H1 (cell line): Measurements from ENCODE around the gene ZNF581. TPM values are rescaled to one million over a fixed set of nuclear protein-coding genes. Genes with fewer than 3 reads are reported as not detected.

Experiments used
- CTCF ChIA-PET: fragments of 300-600 bp; sonication (Branson Sonifier 250); formaldehyde crosslinking; loops from one replicate; lab custom pipeline; 2021; ENCODE audit not compliant: partially characterized antibody; lab: Charles Lee
- POLR2A ChIA-PET: fragments of 300-600 bp; sonication (Branson Sonifier 250); formaldehyde crosslinking; loops from one replicate; lab custom pipeline; 2021; ENCODE audit warnings: inconsistent platforms; ENCODE audit not compliant: partially characterized antibody; lab: Charles Lee
- DNase-seq, 2 experiments: peaks; one replicate each; pipeline versions ENCODE4 v3.0.0 to v3.0.0-alpha.2; 2010 to 2022; ENCODE audit warnings: low spot score in 2 of 2, low read depth in 1 of 2, mixed read lengths in 1 of 2
- FAIRE-seq: peaks from 2 replicates; lab custom pipeline; 2011; peaks lifted over from hg19 to GRCh38; lab: Jason Lieb, UNC
- H2AFZ ChIP-seq: 2 replicates; pipeline ENCODE4 v1.8.1; 2012; ENCODE audit warnings: low read length, inconsistent platforms
- H2AK5ac ChIP-seq: 2 replicates; pipeline ENCODE4 v1.6.1; 2013; ENCODE audit warnings: low read depth, low read length
- H2BK120ac ChIP-seq: replicated peaks from 2 replicates; pipeline ENCODE3; 2013; ENCODE audit warnings: low read depth, low read length, inconsistent platforms
- H2BK12ac ChIP-seq: 2 replicates; pipeline ENCODE4 v1.6.1; 2013; ENCODE audit warnings: low read depth, low read length
- H2BK15ac ChIP-seq: 2 replicates; pipeline ENCODE4 v1.6.1; 2013; ENCODE audit warnings: low read length
- H2BK20ac ChIP-seq: 2 replicates; pipeline ENCODE4 v1.6.1; 2013; ENCODE audit warnings: low read length
- H2BK5ac ChIP-seq: 2 replicates; pipeline ENCODE4 v1.6.1; 2013; ENCODE audit warnings: low read depth, low read length
- H3K14ac ChIP-seq: 2 replicates; pipeline ENCODE4 v1.6.1; 2013; ENCODE audit warnings: inconsistent platforms; ENCODE audit not compliant: insufficient read length
- H3K18ac ChIP-seq: 2 replicates; pipeline ENCODE4 v1.6.1; 2013; ENCODE audit warnings: low read length; ENCODE audit errors: extremely low read depth
- H3K23ac ChIP-seq: 2 replicates; pipeline ENCODE4 v1.6.1; 2013; ENCODE audit warnings: inconsistent platforms; ENCODE audit not compliant: insufficient read length
- H3K23me2 ChIP-seq: 2 replicates; pipeline ENCODE4 v1.6.1; 2013; ENCODE audit warnings: low read depth, low read length
- H3K27ac ChIP-seq: 2 replicates; pipeline ENCODE4 v1.6.1; 2011; ENCODE audit warnings: low read depth, low read length, inconsistent platforms
- H3K27me3 ChIP-seq, 4 experiments: replicated peaks in 1 of 4; 1 replicate in 1 of 4; 2 replicates in 3 of 4; pipeline versions ENCODE4 v1.6.1 to v1.8.1; 2011 to 2013; ENCODE audit warnings: low read length in 3 of 4, mild to moderate bottlenecking in 3 of 4, inconsistent platforms in 2 of 4, mixed read lengths in 2 of 4, moderate library complexity in 1 of 4; ENCODE audit not compliant: control insufficient read depth in 3 of 4, insufficient read depth in 3 of 4; ENCODE audit errors: extremely low read depth in 1 of 4
- H3K36me3 ChIP-seq, 4 experiments: 2 replicates each; pipeline versions ENCODE4 v1.6.1 to v1.8.1; 2011 to 2013; ENCODE audit warnings: mild to moderate bottlenecking in 4 of 4, low read length in 3 of 4, moderate library complexity in 2 of 4, control low read depth in 1 of 4, inconsistent platforms in 1 of 4; ENCODE audit not compliant: insufficient read depth in 4 of 4, control insufficient read depth in 2 of 4
- H3K4ac ChIP-seq: replicated peaks from 2 replicates; pipeline ENCODE3; 2013; ENCODE audit warnings: low read length, low read depth, mixed read lengths, inconsistent platforms; ENCODE audit not compliant: insufficient read length
- H3K4me1 ChIP-seq, 4 experiments: replicated peaks in 1 of 4; 1 replicate in 1 of 4; 2 replicates in 3 of 4; pipeline versions ENCODE4 v1.6.1 to v1.8.1; 2011 to 2013; ENCODE audit warnings: low read length in 3 of 4, inconsistent platforms in 2 of 4, mixed read lengths in 1 of 4; ENCODE audit not compliant: insufficient read depth in 4 of 4, control insufficient read depth in 3 of 4
- H3K4me2 ChIP-seq, 2 experiments: 2 replicates each; pipeline versions ENCODE4 v1.6.1 to v1.8.1; 2011 to 2013; ENCODE audit warnings: low read depth in 2 of 2, low read length in 2 of 2, control low read depth in 1 of 2, inconsistent platforms in 1 of 2, mild to moderate bottlenecking in 1 of 2; ENCODE audit not compliant: insufficient read depth in 1 of 2
- H3K4me3 ChIP-seq, 4 experiments: fragments of 200-600, 300-600 bp in 1 of 4; sonication (generic), shearing (Covaris generic), sonication (Bioruptor Twin) in 1 of 4; 2 replicates each; pipeline versions ENCODE4 v1.5.1 to v1.8.1; 2011 to 2016; ENCODE audit warnings: low read length in 4 of 4, low read depth in 3 of 4, control low read depth in 2 of 4, inconsistent platforms in 2 of 4, mild to moderate bottlenecking in 2 of 4, mixed read lengths in 1 of 4, moderate library complexity in 1 of 4; ENCODE audit not compliant: insufficient read depth in 2 of 4; ENCODE audit errors: extremely low read depth in 1 of 4
- H3K56ac ChIP-seq: replicated peaks from 2 replicates; pipeline ENCODE3; 2013; ENCODE audit warnings: low read depth, mild to moderate bottlenecking, mixed read lengths, low read length, inconsistent platforms; ENCODE audit not compliant: insufficient read length
- H3K79me1 ChIP-seq: 2 replicates; pipeline ENCODE4 v1.6.1; 2013; ENCODE audit warnings: low read depth, low read length, control low read depth
- H3K79me2 ChIP-seq, 2 experiments: 2 replicates each; pipeline versions ENCODE4 v1.6.1 to v1.8.1; 2012 to 2013; ENCODE audit warnings: low read length in 2 of 2, mild to moderate bottlenecking in 2 of 2, inconsistent platforms in 1 of 2; ENCODE audit not compliant: insufficient read depth in 2 of 2, control insufficient read depth in 1 of 2
- H3K9ac ChIP-seq, 4 experiments: replicated peaks in 1 of 4; 1 replicate in 1 of 4; 2 replicates in 3 of 4; pipeline versions ENCODE4 v1.6.1 to v1.8.1; 2011 to 2013; ENCODE audit warnings: low read depth in 3 of 4, low read length in 3 of 4, control low read depth in 2 of 4, mild to moderate bottlenecking in 2 of 4, moderate library complexity in 2 of 4, inconsistent platforms in 1 of 4; ENCODE audit errors: extremely low read depth in 1 of 4
- H3K9me3 ChIP-seq, 2 experiments: 2 replicates each; pipeline versions ENCODE4 v1.6.1 to v1.8.1; 2012 to 2013; ENCODE audit warnings: mild to moderate bottlenecking in 2 of 2, moderate library complexity in 2 of 2, control low read depth in 1 of 2, inconsistent platforms in 1 of 2, low read depth in 1 of 2, low read length in 1 of 2, mixed read lengths in 1 of 2; ENCODE audit not compliant: insufficient read depth in 2 of 2
- H4K20me1 ChIP-seq, 2 experiments: replicated peaks in 1 of 2; 2 replicates each; pipeline versions ENCODE3 to v1.8.1; 2011 to 2013; ENCODE audit warnings: inconsistent platforms in 2 of 2, low read length in 2 of 2, mild to moderate bottlenecking in 1 of 2; ENCODE audit not compliant: insufficient read depth in 2 of 2, control insufficient read depth in 1 of 2
- H4K5ac ChIP-seq: 2 replicates; pipeline ENCODE4 v1.6.1; 2013; ENCODE audit warnings: low read length, low read depth, mixed read lengths, inconsistent platforms; ENCODE audit not compliant: insufficient read length
- H4K8ac ChIP-seq: 2 replicates; pipeline ENCODE4 v1.8.0; 2013; ENCODE audit warnings: mild to moderate bottlenecking, moderate library complexity, low read length, inconsistent platforms; ENCODE audit not compliant: insufficient read depth; ENCODE audit errors: extremely low read depth
- H4K91ac ChIP-seq: replicated peaks from 2 replicates; pipeline ENCODE3; 2013; ENCODE audit warnings: low read length, mixed read lengths, inconsistent platforms; ENCODE audit not compliant: insufficient read length
- CBX5 ChIP-seq: fragments of 300-800, 300-1000 bp; sonication (generic); IDR thresholded peaks from 2 replicates; pipeline ENCODE4 v1.7.1; 2016; ENCODE audit warnings: antibody characterized with exemption, low read length, low read depth
- NANOG ChIP-seq: IDR thresholded peaks from 2 replicates; pipeline ENCODE4 v1.6.1; 2011; ENCODE audit warnings: low read length, low read depth, mild to moderate bottlenecking, inconsistent platforms; ENCODE audit not compliant: insufficient read depth, poor library complexity, severe bottlenecking
- RNF2 ChIP-seq: fragments of 200-900, 300-1000 bp; sonication (generic); IDR thresholded peaks from 2 replicates; pipeline ENCODE4 v1.7.1; 2016; ENCODE audit warnings: borderline replicate concordance, low read depth, mild to moderate bottlenecking, antibody characterized with exemption, low read length; ENCODE audit not compliant: poor library complexity, severe bottlenecking; ENCODE audit errors: missing control alignments
- SP1 ChIP-seq: IDR thresholded peaks from 2 replicates; pipeline ENCODE4 v1.6.1; 2011; ENCODE audit warnings: low read depth, low read length
- WGBS, 2 experiments: shearing (Covaris generic) in 1 of 2; methylation state at CpG; one replicate each; pipeline versions ENCODE4 v1.1.6 to v1.1.7; 2013 to 2015; ENCODE audit warnings: low lambda C conversion rate in 2 of 2, mixed read lengths in 2 of 2, inconsistent platforms in 1 of 2, low coverage in 1 of 2, missing lambda C conversion rate in 1 of 2; ENCODE audit not compliant: insufficient replicate concordance in 2 of 2, insufficient coverage in 1 of 2, insufficient read length in 1 of 2; ENCODE audit errors: extremely low coverage in 1 of 2, missing lambda C conversion rate in 1 of 2; 5-methylcytosine and 5-hydroxymethylcytosine counted together
- polyA plus RNA-seq, 7 experiments: library from polyadenylated mRNA; depleted of rRNA in 3 of 7; stranded (reverse) in 5 of 7; unstranded in 2 of 7; fragments of >200 nt in 5 of 7; fragments of 200-250 nt in 2 of 7; gene quantifications; 1 replicate in 5 of 7; 2 replicates in 1 of 7; 4 replicates in 1 of 7; pipeline versions ENCODE4 v1.2.1 to v1.2.3, GENCODE V29; 2011 to 2013; ENCODE audit warnings: missing spikeins in 2 of 7, mixed read lengths in 2 of 7
- total RNA-seq: library from RNA; stranded (reverse); fragmentation: NEBNext Ultra II Directional; extraction: Animal tissue kit (Norgen Biotek cat#: 25700); gene quantifications from 2 replicates; pipeline ENCODE4 v1.2.1, GENCODE V29; 2021

The ZNF581 gene
- total and polyA plus RNA-seq, 2 of the 8 experiments (the other 6 are each of a cell fraction or from before 2014, with no cell fraction given), result 73.0 to 76.1 TPM

GRCh38 chr19:55594996-55595545, 48.4 kb upstream of the ZNF581 start:
- Histone ChIP-seq H4K20me1 (peaks cover 0 to 2% of the 10 kb centered on the region in 2 experiments), H3K4me1 (peaks cover 0 to 8% (median 3%) of the 10 kb centered on the region in 4 experiments; a peak in 4 of 7 replicates), H3K4ac (no peak overlapping the region), H2BK120ac (no peak overlapping the region), H3K36me3 (peaks cover 0 to 10% (median 8%) of the 10 kb centered on the region in 4 experiments; a peak in 3 of 8 replicates), H2BK15ac (no peak overlapping the region), H3K56ac (no peak overlapping the region), H2BK20ac (no peak overlapping the region), H3K18ac (no peak overlapping the region), H3K9ac (no peak overlapping the region), H3K23me2 (peaks cover 5% of the 10 kb centered on the region; the same call in 1 of the 2 replicates), H3K23ac (no peak overlapping the region), H3K79me1 (no peaks in the 10 kb centered on the region; the same call in 1 of the 2 replicates), H2BK5ac (no peak overlapping the region), H2AFZ (no peak overlapping the region), H3K27ac (no peak overlapping the region), H2AK5ac (no peak overlapping the region), H4K5ac (no peak overlapping the region), H2BK12ac (no peak overlapping the region), H3K27me3 (peaks cover 0 to 2% (median 0%) of the 10 kb centered on the region in 4 experiments; a peak in 1 of 7 replicates), H3K4me3 (no peak overlapping the region), H3K4me2 (no peak overlapping the region), H4K8ac (no peak overlapping the region), H3K79me2 (no peaks in the 10 kb centered on the region), H3K9me3 (no peaks in the 10 kb centered on the region), H4K91ac (no peak overlapping the region), H3K14ac (no peak overlapping the region)
- ChIA-PET CTCF (interaction anchor here (1.7 to 3.4 kb wide), 3 partner anchors 11 to 91 kb away, joined by 3 to 12 read pairs (median 11); partner anchors contain the start of gene ZNF865), POLR2A (interaction anchor here (1.0 to 2.5 kb wide), 3 partner anchors 14 to 111 kb away, joined by 3 to 6 read pairs (median 4); partner anchors contain the start of genes NAT14 and ZNF579)
- whole genome bisulfite sequencing, 2 experiments, result 93% methylated on average over 4 of the region's 4 CpGs; no CpG with 5 or more reads in 1 of the 2 experiments
- FAIRE-seq, result no peak
- no peak for DNase-seq
- TF ChIP-seq SP1 (no peak), RNF2 (no peak), NANOG (no peak), CBX5 (no peak)
